HepG2 (cell line): ENCODE results near the gene ZNF217. TPM values are rescaled to one million over a fixed set of nuclear protein-coding genes. Genes with fewer than 3 reads are reported as not detected.

Experiments
- ARNTL ChIP-seq: sonication (generic); formaldehyde crosslinking; IDR thresholded peaks from 2 replicates; pipeline ENCODE4 v1.4.0; 2020; ENCODE audit warnings: mild to moderate bottlenecking, missing genetic modification reagents
- BCL6 ChIP-seq: IDR thresholded peaks from 2 replicates; pipeline ENCODE4 v1.6.1; 2016; ENCODE audit warnings: missing genetic modification reagents, missing compliant biosample characterization
- ETV6 ChIP-seq: sonication (generic); formaldehyde crosslinking; conservative IDR thresholded peaks from 2 replicates; pipeline ENCODE4 v1.4.0; 2020; ENCODE audit warnings: missing genetic modification reagents
- GATA4 ChIP-seq: sonication (generic); IDR thresholded peaks from 2 replicates; pipeline ENCODE4 v1.6.1; 2016; ENCODE audit warnings: antibody characterized with exemption, low read depth, borderline replicate concordance
- HIVEP1 ChIP-seq: sonication (generic); formaldehyde crosslinking; IDR thresholded peaks from 2 replicates; pipeline ENCODE4 v1.4.0; 2020; ENCODE audit warnings: mild to moderate bottlenecking, missing genetic modification reagents
- HNRNPLL ChIP-seq: fragments of 200-400 bp; formaldehyde crosslinking; IDR thresholded peaks from 2 replicates; pipeline ENCODE4 v1.6.1; 2017; ENCODE audit warnings: mild to moderate bottlenecking, low read depth, low read length; ENCODE audit not compliant: poor library complexity, severe bottlenecking
- IKZF1 ChIP-seq: fragments of 450-650 bp; IDR thresholded peaks from 2 replicates; pipeline ENCODE4 v1.7.1; 2016
- NCOA2 ChIP-seq: sonication (generic); formaldehyde crosslinking; IDR thresholded peaks from 2 replicates; pipeline ENCODE4 v1.8.0; 2022; ENCODE audit warnings: inconsistent platforms
- NFE2L1 ChIP-seq: sonication (generic); formaldehyde crosslinking; IDR thresholded peaks from 2 replicates; pipeline ENCODE4 v1.4.0; 2020; ENCODE audit warnings: missing genetic modification reagents, mild to moderate bottlenecking, borderline replicate concordance
- NFIB ChIP-seq: sonication (generic); formaldehyde crosslinking; IDR thresholded peaks from 2 replicates; pipeline ENCODE4 v1.9.0; 2021; ENCODE audit warnings: missing genetic modification reagents, mild to moderate bottlenecking, borderline replicate concordance
- NKX3-1 ChIP-seq: sonication (generic); formaldehyde crosslinking; IDR thresholded peaks from 2 replicates; pipeline ENCODE4 v1.5.0; 2020; ENCODE audit warnings: missing genetic modification reagents
- PAF1 ChIP-seq: IDR thresholded peaks from 2 replicates; pipeline ENCODE4 v1.6.1; 2016; ENCODE audit warnings: missing genetic modification reagents, missing compliant biosample characterization
- RFXAP ChIP-seq: sonication (generic); formaldehyde crosslinking; IDR thresholded peaks from 2 replicates; pipeline ENCODE4 v1.4.0; 2020; ENCODE audit warnings: missing genetic modification reagents, borderline replicate concordance
- SRY ChIP-seq: sonication (generic); formaldehyde crosslinking; IDR thresholded peaks from 2 replicates; pipeline ENCODE4 v1.8.0; 2022; ENCODE audit warnings: mild to moderate bottlenecking, missing genetic modification reagents
- TBL1XR1 ChIP-seq: fragments of 150-350 bp; IDR thresholded peaks from 2 replicates; pipeline ENCODE4 v1.6.1; 2014; ENCODE audit warnings: borderline replicate concordance, low read length; ENCODE audit not compliant: partially characterized antibody
- ZBTB42 ChIP-seq: sonication (generic); formaldehyde crosslinking; IDR thresholded peaks from 2 replicates; pipeline ENCODE4 v1.5.0; 2020; ENCODE audit warnings: mild to moderate bottlenecking, missing genetic modification reagents
- ZFY ChIP-seq: sonication (generic); formaldehyde crosslinking; IDR thresholded peaks from 2 replicates; pipeline ENCODE4 v1.4.0; 2020; ENCODE audit warnings: missing genetic modification reagents
- ZKSCAN8 ChIP-seq: IDR thresholded peaks from 2 replicates; pipeline ENCODE4 v1.6.1; 2016; ENCODE audit warnings: borderline replicate concordance, missing genetic modification reagents, missing compliant biosample characterization
- ZNF232 ChIP-seq: sonication (generic); formaldehyde crosslinking; IDR thresholded peaks from 2 replicates; pipeline ENCODE4 v1.4.0; 2020; ENCODE audit warnings: missing genetic modification reagents, borderline replicate concordance
- ZNF326 ChIP-seq: sonication (generic); formaldehyde crosslinking; IDR thresholded peaks from 2 replicates; pipeline ENCODE4 v1.4.0; 2020; ENCODE audit warnings: missing genetic modification reagents, borderline replicate concordance
- ZNF329 ChIP-seq: sonication (generic); formaldehyde crosslinking; IDR thresholded peaks from 2 replicates; pipeline ENCODE4 v1.9.0; 2021; ENCODE audit warnings: low read depth, mild to moderate bottlenecking, missing genetic modification reagents
- ZNF343 ChIP-seq: sonication (generic); formaldehyde crosslinking; IDR thresholded peaks from 2 replicates; pipeline ENCODE4 v1.4.0; 2020; ENCODE audit warnings: mild to moderate bottlenecking, missing genetic modification reagents
- ZNF468 ChIP-seq: sonication (generic); formaldehyde crosslinking; IDR thresholded peaks from 2 replicates; pipeline ENCODE4 v1.8.0; 2022; ENCODE audit warnings: mild to moderate bottlenecking, moderate library complexity, missing genetic modification reagents
- ZNF773 ChIP-seq: sonication (generic); formaldehyde crosslinking; IDR thresholded peaks from 2 replicates; pipeline ENCODE4 v1.4.0; 2020; ENCODE audit warnings: missing genetic modification reagents, borderline replicate concordance
- ZNF782 ChIP-seq: sonication (generic); formaldehyde crosslinking; IDR thresholded peaks from 2 replicates; pipeline ENCODE4 v1.4.0; 2020; ENCODE audit warnings: missing genetic modification reagents, mild to moderate bottlenecking, borderline replicate concordance
- ZNF816 ChIP-seq: sonication (generic); formaldehyde crosslinking; IDR thresholded peaks from 2 replicates; pipeline ENCODE4 v1.8.0; 2022; ENCODE audit warnings: missing genetic modification reagents, mild to moderate bottlenecking, borderline replicate concordance
- polyA plus RNA-seq, 8 experiments: library from polyadenylated mRNA; depleted of rRNA in 3 of 8; stranded (reverse) in 7 of 8; unstranded in 1 of 8; fragments of >200 nt; fragmentation: Illumina TruSeq in 4 of 8; extraction: Trizol in 4 of 8; gene quantifications; 2 replicates each; pipeline versions ENCODE4 v1.2.1 to v1.2.3, GENCODE V29; 2011 to 2016; ENCODE audit warnings: low read depth in 4 of 8, missing spikeins in 1 of 8, mixed read lengths in 1 of 8; ENCODE audit not compliant: insufficient read depth in 1 of 8
- total RNA-seq, 5 experiments: library from RNA; depleted of rRNA; stranded (reverse); fragments of >200 nt; fragmentation: Illumina TruSeq; extraction: Trizol; gene quantifications; 2 replicates each; pipeline ENCODE4 v1.2.3, GENCODE V29; 2016; ENCODE audit warnings: low read depth in 1 of 5
- TF ChIP-seq, protein P1 (sequence below): sonication (generic); formaldehyde crosslinking; IDR thresholded peaks from 2 replicates; pipeline ENCODE4 v1.8.1; 2023; ENCODE audit warnings: mild to moderate bottlenecking, missing genetic modification reagents, borderline replicate concordance
- TF ChIP-seq, protein P2 (sequence below): sonication (generic); formaldehyde crosslinking; IDR thresholded peaks from 2 replicates; pipeline ENCODE4 v1.4.0; 2020; ENCODE audit warnings: missing genetic modification reagents
- TF ChIP-seq, protein P3 (sequence below): sonication (generic); formaldehyde crosslinking; conservative IDR thresholded peaks from 2 replicates; pipeline ENCODE4 v1.4.0; 2020; ENCODE audit warnings: missing genetic modification reagents

The ZNF217 gene
- total and polyA plus RNA-seq, 2 of the 13 experiments (the other 11 are each of a cell fraction or from before 2014, with no cell fraction given) = 22.3 to 29.8 TPM

DNA sequence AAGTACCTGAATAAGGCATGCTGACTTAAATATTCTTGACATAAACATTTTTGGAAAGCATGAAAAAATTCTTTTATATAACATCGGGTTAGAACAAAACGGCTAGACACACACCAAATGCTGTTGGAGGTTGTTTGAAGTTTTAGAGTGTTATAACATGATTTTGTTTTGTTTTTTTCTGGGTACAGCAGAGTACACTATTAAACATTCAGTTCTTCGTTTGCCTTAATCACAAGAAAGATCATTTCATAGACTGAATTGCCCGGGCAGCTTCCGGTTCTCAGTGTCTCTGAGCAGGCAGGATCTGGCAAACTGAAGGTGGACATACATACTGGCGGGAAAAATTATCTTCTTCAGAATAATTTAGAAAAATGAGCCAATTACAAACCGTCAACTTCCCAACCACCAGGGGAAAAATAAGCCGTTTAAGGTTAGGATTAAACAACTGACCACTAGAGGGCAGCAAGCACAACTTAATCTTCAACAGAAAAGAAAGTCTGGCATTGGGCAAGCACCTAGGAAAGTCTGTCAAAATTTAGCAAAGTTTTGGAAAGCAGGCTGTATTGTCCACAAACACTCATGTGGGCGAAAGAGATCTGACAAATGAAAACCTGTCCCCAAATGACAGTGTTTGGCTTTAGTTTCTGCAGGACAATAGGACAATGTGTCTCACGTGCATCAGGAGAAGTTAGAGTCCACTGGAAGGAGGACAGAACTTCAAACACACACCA lies 15.0 kb downstream of the ZNF217 start (continued):
- TF ChIP-seq, protein P1, sequence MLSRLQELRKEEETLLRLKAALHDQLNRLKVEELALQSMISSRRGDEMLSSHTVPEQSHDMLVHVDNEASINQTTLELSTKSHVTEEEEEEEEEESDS (CRISPR knock-in tag) = no peak
- 0 out of 2 replicates have a peak, but pooled peaks have one; percentile 62 for TF ChIP-seq ZNF773 (CRISPR knock-in tag)
- peak; percentile 50; the same call in 1 of the 2 replicates for TF ChIP-seq NKX3-1 (CRISPR knock-in tag)
- no peak for TF ChIP-seq NFE2L1
- TF ChIP-seq ZNF782 (CRISPR knock-in tag) = no peak
- no peak for TF ChIP-seq NFIB (CRISPR knock-in tag)
- no peak for TF ChIP-seq ETV6
- no peak for TF ChIP-seq SRY (CRISPR knock-in tag)
- TF ChIP-seq IKZF1 = no peak
- TF ChIP-seq ZNF468 (CRISPR knock-in tag) = no peak
- TF ChIP-seq GATA4 = no peak
- peak; percentile 36; the same call in 1 of the 2 replicates for TF ChIP-seq BCL6
- TF ChIP-seq TBL1XR1 = peak; percentile 12
- TF ChIP-seq ZNF816 (CRISPR knock-in tag) = no peak
- no peak for TF ChIP-seq ZBTB42 (CRISPR knock-in tag)
- no peak for TF ChIP-seq HIVEP1 (CRISPR knock-in tag)
- no peak for TF ChIP-seq HNRNPLL
- TF ChIP-seq ZNF343 = no peak
- no peak for TF ChIP-seq ZFY
- no peak for TF ChIP-seq PAF1 (CRISPR knock-in tag)
- peak; percentile 38; the same call in 1 of the 2 replicates for TF ChIP-seq RFXAP (CRISPR knock-in tag)
- no peak for TF ChIP-seq ARNTL (CRISPR knock-in tag)
- TF ChIP-seq, protein P2, sequence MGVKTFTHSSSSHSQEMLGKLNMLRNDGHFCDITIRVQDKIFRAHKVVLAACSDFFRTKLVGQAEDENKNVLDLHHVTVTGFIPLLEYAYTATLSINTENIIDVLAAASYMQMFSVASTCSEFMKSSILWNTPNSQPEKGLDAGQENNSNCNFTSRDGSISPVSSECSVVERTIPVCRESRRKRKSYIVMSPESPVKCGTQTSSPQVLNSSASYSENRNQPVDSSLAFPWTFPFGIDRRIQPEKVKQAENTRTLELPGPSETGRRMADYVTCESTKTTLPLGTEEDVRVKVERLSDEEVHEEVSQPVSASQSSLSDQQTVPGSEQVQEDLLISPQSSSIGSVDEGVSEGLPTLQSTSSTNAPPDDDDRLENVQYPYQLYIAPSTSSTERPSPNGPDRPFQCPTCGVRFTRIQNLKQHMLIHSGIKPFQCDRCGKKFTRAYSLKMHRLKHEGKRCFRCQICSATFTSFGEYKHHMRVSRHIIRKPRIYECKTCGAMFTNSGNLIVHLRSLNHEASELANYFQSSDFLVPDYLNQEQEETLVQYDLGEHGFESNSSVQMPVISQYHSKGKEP (CRISPR knock-in tag) = no peak
- 0 out of 2 replicates have a peak, but pooled peaks have one; percentile 49 for TF ChIP-seq ZNF232 (CRISPR knock-in tag)
- TF ChIP-seq, protein P3, sequence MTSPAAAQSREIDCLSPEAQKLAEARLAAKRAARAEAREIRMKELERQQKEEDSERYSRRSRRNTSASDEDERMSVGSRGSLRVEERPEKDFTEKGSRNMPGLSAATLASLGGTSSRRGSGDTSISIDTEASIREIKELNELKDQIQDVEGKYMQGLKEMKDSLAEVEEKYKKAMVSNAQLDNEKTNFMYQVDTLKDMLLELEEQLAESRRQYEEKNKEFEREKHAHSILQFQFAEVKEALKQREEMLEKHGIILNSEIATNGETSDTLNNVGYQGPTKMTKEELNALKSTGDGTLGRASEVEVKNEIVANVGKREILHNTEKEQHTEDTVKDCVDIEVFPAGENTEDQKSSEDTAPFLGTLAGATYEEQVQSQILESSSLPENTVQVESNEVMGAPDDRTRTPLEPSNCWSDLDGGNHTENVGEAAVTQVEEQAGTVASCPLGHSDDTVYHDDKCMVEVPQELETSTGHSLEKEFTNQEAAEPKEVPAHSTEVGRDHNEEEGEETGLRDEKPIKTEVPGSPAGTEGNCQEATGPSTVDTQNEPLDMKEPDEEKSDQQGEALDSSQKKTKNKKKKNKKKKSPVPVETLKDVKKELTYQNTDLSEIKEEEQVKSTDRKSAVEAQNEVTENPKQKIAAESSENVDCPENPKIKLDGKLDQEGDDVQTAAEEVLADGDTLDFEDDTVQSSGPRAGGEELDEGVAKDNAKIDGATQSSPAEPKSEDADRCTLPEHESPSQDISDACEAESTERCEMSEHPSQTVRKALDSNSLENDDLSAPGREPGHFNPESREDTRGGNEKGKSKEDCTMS (CRISPR knock-in tag) = no peak
- no peak for TF ChIP-seq ZKSCAN8 (CRISPR knock-in tag)
- no peak for TF ChIP-seq NCOA2
- TF ChIP-seq ZNF329 (CRISPR knock-in tag) = 0 out of 2 replicates have a peak, but pooled peaks have one; percentile 45
- no peak for TF ChIP-seq ZNF326 (CRISPR knock-in tag)
